ENCODE data around the gene MRPS6.

DNA sequence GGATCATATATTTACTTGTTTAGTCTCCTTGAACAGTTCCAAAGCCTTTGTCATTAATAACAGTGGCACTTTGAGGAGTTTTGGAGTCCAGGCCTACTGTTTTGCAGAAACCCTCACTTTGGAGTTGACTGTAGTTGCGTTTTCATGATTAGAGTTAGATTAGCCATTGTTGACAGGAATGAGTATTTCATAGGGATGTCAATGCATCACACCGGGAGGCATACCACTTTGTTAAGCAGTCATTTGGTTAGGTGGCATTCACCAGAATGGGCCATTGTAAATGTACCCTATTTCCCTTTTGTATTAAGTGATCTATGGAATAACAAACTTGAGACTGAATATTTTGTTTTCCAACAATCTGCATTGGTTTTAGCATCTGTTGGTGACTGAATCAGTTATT lies 11.8 kb downstream of the MRPS6 start:
- TF ChIP-seq, protein P1, sequence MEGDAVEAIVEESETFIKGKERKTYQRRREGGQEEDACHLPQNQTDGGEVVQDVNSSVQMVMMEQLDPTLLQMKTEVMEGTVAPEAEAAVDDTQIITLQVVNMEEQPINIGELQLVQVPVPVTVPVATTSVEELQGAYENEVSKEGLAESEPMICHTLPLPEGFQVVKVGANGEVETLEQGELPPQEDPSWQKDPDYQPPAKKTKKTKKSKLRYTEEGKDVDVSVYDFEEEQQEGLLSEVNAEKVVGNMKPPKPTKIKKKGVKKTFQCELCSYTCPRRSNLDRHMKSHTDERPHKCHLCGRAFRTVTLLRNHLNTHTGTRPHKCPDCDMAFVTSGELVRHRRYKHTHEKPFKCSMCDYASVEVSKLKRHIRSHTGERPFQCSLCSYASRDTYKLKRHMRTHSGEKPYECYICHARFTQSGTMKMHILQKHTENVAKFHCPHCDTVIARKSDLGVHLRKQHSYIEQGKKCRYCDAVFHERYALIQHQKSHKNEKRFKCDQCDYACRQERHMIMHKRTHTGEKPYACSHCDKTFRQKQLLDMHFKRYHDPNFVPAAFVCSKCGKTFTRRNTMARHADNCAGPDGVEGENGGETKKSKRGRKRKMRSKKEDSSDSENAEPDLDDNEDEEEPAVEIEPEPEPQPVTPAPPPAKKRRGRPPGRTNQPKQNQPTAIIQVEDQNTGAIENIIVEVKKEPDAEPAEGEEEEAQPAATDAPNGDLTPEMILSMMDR (conservative IDR thresholded peaks at IDR 0.05) = no peak
- no peak for TF ChIP-seq EZH2 (IDR thresholded peaks at IDR 0.05; ENCODE audit: low read depth)

Measured in PC-9 (cell line).